Sigmoid colon (tissue), 7 donors: ENCODE results near the gene WNT11. TPM values are rescaled to one million over a fixed set of nuclear protein-coding genes. Genes with fewer than 3 reads are reported as not detected.
"Not testable (repeated sequence)": the region's sequence is repeated elsewhere in the genome, so short reads cannot be mapped to it uniquely, and the experiment has no call there.

Source experiments
- DNase-seq: peaks from one replicate; pipeline ENCODE4 v3.0.0-alpha.2; 2019
- H3K27ac ChIP-seq, 4 donors: fragments of 200-600 bp; sonication (generic); one replicate each; pipeline ENCODE4 v1.5.1; 2016 to 2019; ENCODE audit warnings: mild to moderate bottlenecking in 1 of 4
- H3K27me3 ChIP-seq, 3 donors: fragments of 200-600 bp; sonication (generic); one replicate each; pipeline ENCODE4 v1.5.1; 2019; ENCODE audit warnings: mild to moderate bottlenecking in 1 of 3
- H3K36me3 ChIP-seq, 4 donors: fragments of 200-600 bp; sonication (generic); one replicate each; pipeline ENCODE4 v1.5.1; 2016 to 2019
- H3K4me1 ChIP-seq, 4 donors: fragments of 200-600 bp; sonication (generic); one replicate each; pipeline ENCODE4 v1.5.1; 2017 to 2019
- H3K4me3 ChIP-seq, 4 donors: fragments of 200-600 bp; sonication (generic); one replicate each; pipeline ENCODE4 v1.5.1; 2017 to 2019; ENCODE audit warnings: mild to moderate bottlenecking in 2 of 4, moderate library complexity in 1 of 4
- H3K9me3 ChIP-seq, 4 donors: fragments of 200-600 bp in 3 of 4; sonication (generic) in 3 of 4; one replicate each; pipeline versions ENCODE4 v1.5.1 to v1.6.1; 2013 to 2019
- CTCF ChIP-seq, 4 experiments: fragments of 450-650 bp in 3 of 4; fragments of 200-600 bp in 1 of 4; IDR thresholded peaks; one replicate each; pipeline ENCODE4 v1.5.1; 2016 to 2019; ENCODE audit warnings: antibody characterized with exemption in 4 of 4, mild to moderate bottlenecking in 3 of 4, moderate library complexity in 2 of 4
- EP300 ChIP-seq, 4 donors: sonication (generic); formaldehyde crosslinking; IDR thresholded peaks; one replicate each; pipeline ENCODE4 v1.6.1; 2017; ENCODE audit warnings: antibody characterized with exemption in 4 of 4
- POLR2A ChIP-seq, 2 donors: fragments of 450-650 bp; IDR thresholded peaks; one replicate each; pipeline ENCODE4 v1.6.1; 2016; ENCODE audit warnings: antibody characterized with exemption in 2 of 2, mild to moderate bottlenecking in 2 of 2, moderate library complexity in 2 of 2
- POLR2AphosphoS5 ChIP-seq, 4 donors: sonication (generic); formaldehyde crosslinking; IDR thresholded peaks; one replicate each; pipeline ENCODE4 v1.6.1; 2017; ENCODE audit warnings: antibody characterized with exemption in 4 of 4
- WGBS, 2 donors: extraction: QIAGEN DNeasy Blood & Tissue Kit; methylation state at CpG; one replicate each; pipeline ENCODE4 v1.1.7; 2013; 5-methylcytosine and 5-hydroxymethylcytosine counted together
- intact Hi-C: fragments of 100-400 bp; cut with DNase I; formaldehyde crosslinking; loops from one replicate; pipeline ENCODE4 v1.15.1; 2023
- polyA plus RNA-seq, 3 donors: library from polyadenylated mRNA; stranded (reverse); fragments of 200-250 nt; gene quantifications; one replicate each; pipeline ENCODE4 v1.2.3, GENCODE V29; 2013
- total RNA-seq, 4 donors: library from RNA; depleted of rRNA; stranded (reverse); fragments of >200 nt; gene quantifications; one replicate each; pipeline ENCODE4 v1.1.0, GENCODE V29; 2016
- donor health status: healthy with polysubstance abuse.
- donor health status: Bipolar disorder and iron deficiency.
- donor health status: healthy.

Gene WNT11
- total and polyA plus RNA-seq, 7 donors: 0.92 to 8.9 (median 2.2) TPM

GRCh38 chr11:76203131-76203925 is 3.0 kb downstream of the WNT11 start:
- Histone ChIP-seq H3K27ac (no peak overlapping the region), H3K36me3 (no peaks in the 10 kb centered on the region), H3K27me3 (peaks cover 14 to 59% (median 43%) of the 10 kb centered on the region in 3 donors), H3K4me3 (no peak overlapping the region), H3K9me3 (no peaks in the 10 kb centered on the region), H3K4me1 (peaks cover 0 to 29% (median 26%) of the 10 kb centered on the region in 4 donors)
- no peak for DNase-seq
- intact Hi-C loops: loop anchor here (10.0 kb wide), 2 partner anchors 241 to 471 kb away; partner anchors contain the start of genes EMSY and LRRC32
- TF ChIP-seq POLR2A (IDR thresholded peaks at IDR 0.05) (no peak), POLR2AphosphoS5 (IDR thresholded peaks at IDR 0.05) (no peak), EP300 (IDR thresholded peaks at IDR 0.05) (no peak), CTCF (IDR thresholded peaks at IDR 0.05) (no peak)
- 87 to 91% methylated on average over 13 of the region's 13 CpGs for WGBS, 2 donors

- no peak overlapping the region for H3K4me3 ChIP-seq
- H3K27me3 ChIP-seq: peaks cover 11 to 46% (median 36%) of the 10 kb centered on the region in 3 donors
- H3K36me3 ChIP-seq: no peaks in the 10 kb centered on the region
- no peak overlapping the region for H3K27ac ChIP-seq
- WGBS, 2 donors: 92 to 93% methylated on average over 11 of the region's 11 CpGs
- no peak for DNase-seq
- no peak for TF ChIP-seq EP300 (IDR thresholded peaks at IDR 0.05)
- no peak for TF ChIP-seq POLR2AphosphoS5 (IDR thresholded peaks at IDR 0.05)
- no peak for TF ChIP-seq CTCF (IDR thresholded peaks at IDR 0.05)
- no peak for TF ChIP-seq POLR2A (IDR thresholded peaks at IDR 0.05)
- H3K9me3 ChIP-seq: no peaks in the 10 kb centered on the region
- H3K4me1 ChIP-seq: peaks cover 0 to 15% (median 12%) of the 10 kb centered on the region in 4 donors
- intact Hi-C loops: loop anchor here (10.0 kb wide), 2 partner anchors 243 to 473 kb away; partner anchors contain the start of genes EMSY and LRRC32
Measured at GRCh38 chr11:76201672-76202412, 4.5 kb downstream of the WNT11 start.

GRCh38 chr11:76201056-76201455 is 5.2 kb downstream of the WNT11 start:
- intact Hi-C loops: loop anchor here (10.0 kb wide), 2 partner anchors 244 to 474 kb away; partner anchors contain the start of genes EMSY and LRRC32
- H3K27ac ChIP-seq: no peak overlapping the region
- no peak overlapping the region for H3K4me3 ChIP-seq
- peaks cover 0 to 7% (median 4%) of the 10 kb centered on the region in 4 donors for H3K4me1 ChIP-seq
- no peaks in the 10 kb centered on the region for H3K9me3 ChIP-seq
- TF ChIP-seq POLR2AphosphoS5 (IDR thresholded peaks at IDR 0.05) (no peak), CTCF (IDR thresholded peaks at IDR 0.05) (no peak), EP300 (IDR thresholded peaks at IDR 0.05) (no peak), POLR2A (IDR thresholded peaks at IDR 0.05) (no peak)
- WGBS, 2 donors: 89% methylated on average over 10 of the region's 10 CpGs
- no peaks in the 10 kb centered on the region for H3K36me3 ChIP-seq
- peaks cover 7 to 38% (median 32%) of the 10 kb centered on the region in 3 donors for H3K27me3 ChIP-seq
- no peak for DNase-seq

GRCh38 chr11:76200006-76200940 is 6.0 kb downstream of the WNT11 start:
- TF ChIP-seq POLR2A (IDR thresholded peaks at IDR 0.05) (no peak), POLR2AphosphoS5 (IDR thresholded peaks at IDR 0.05) (no peak), CTCF (IDR thresholded peaks at IDR 0.05) (no peak), EP300 (IDR thresholded peaks at IDR 0.05) (no peak)
- Histone ChIP-seq H3K9me3 (no peaks in the 10 kb centered on the region), H3K36me3 (no peaks in the 10 kb centered on the region), H3K4me3 (no peak overlapping the region), H3K27ac (no peak overlapping the region), H3K27me3 (peaks cover 0 to 31% (median 24%) of the 10 kb centered on the region in 3 donors), H3K4me1 (no peaks in the 10 kb centered on the region)
- WGBS, 2 donors: 91 to 92% methylated on average over 28 of the region's 28 CpGs
- intact Hi-C loops: loop anchor here (10.0 kb wide), 2 partner anchors 245 to 475 kb away; partner anchors contain the start of genes EMSY and LRRC32
- DNase-seq: no peak

GRCh38 chr11:76198691-76199090 is 7.6 kb downstream of the WNT11 start:
- intact Hi-C loops, H3K27ac ChIP-seq, H3K4me3 ChIP-seq, H3K36me3 ChIP-seq, H3K4me1 ChIP-seq, DNase-seq, H3K9me3 ChIP-seq: not testable (repeated sequence)
- peaks cover 0 to 15% (median 9%) of the 10 kb centered on the region in 3 donors for H3K27me3 ChIP-seq
- 93 to 95% methylated on average over 6 of the region's 6 CpGs for WGBS, 2 donors
